ENCODE results near the gene GPRC5C. TPM values are rescaled to one million over a fixed set of nuclear protein-coding genes. Genes with fewer than 3 reads are reported as not detected.

The GPRC5C gene
- polyA plus RNA-seq, 2 of the 4 experiments (the other 2 are of a cell fraction) = 36.5 to 49.2 TPM

DNA sequence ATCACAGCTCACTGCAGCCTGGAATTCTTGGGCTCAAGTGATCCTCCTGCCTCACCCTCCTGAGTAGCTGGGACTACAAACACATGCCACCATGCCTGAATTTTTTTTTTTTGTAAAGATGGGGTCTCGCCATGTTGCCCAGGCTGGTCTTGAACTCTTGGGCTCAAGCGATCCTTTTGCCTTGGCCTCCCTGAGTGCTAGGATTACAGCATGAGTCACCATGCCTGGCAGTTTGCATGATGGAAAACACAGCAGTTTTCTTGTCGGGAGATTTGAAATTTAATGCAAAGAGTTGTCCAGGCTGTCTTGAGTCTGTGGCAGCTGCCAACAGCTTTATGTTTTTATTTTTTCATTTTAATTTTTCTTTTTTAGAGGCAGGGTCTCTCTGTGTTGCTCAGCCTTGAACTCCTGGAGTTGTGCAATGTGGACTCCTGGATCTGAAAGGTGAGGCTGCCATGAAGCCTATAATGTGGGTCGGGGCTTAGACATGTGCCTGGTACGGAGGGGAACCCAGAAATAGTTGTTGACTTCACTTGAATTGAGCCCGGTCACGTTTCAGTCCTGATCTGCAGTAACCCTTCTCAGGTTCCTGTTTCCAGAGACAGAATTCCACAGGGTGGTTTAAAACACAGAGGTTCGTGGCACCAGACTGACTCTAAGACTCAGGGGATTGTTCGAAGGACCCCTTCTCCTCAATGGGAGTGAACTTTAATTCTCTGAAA lies 53.3 kb downstream of the GPRC5C start:
- ChIA-PET POLR2A (no interaction called here), CTCF (interaction anchor here (0.7 to 5.0 kb wide), 6 partner anchors 9 to 116 kb away, joined by 3 to 36 read pairs (median 12); no protein-coding TSS in a partner anchor)
- FAIRE-seq (no peak), DNase-seq (ENCODE audit: low read depth in 1 of 2, low spot score in 1 of 2) (no peak), ATAC-seq (no peak)
- Histone ChIP-seq H3K9me3 (no peaks in the 10 kb centered on the region; the same call in 2 of the 3 replicates), H3K4me1 (no peaks in the 10 kb centered on the region), H3K4me3 (no peak overlapping the region), H3K4me2 (no peak overlapping the region), H3K27ac (no peak overlapping the region)
- TF ChIP-seq, protein P1, sequence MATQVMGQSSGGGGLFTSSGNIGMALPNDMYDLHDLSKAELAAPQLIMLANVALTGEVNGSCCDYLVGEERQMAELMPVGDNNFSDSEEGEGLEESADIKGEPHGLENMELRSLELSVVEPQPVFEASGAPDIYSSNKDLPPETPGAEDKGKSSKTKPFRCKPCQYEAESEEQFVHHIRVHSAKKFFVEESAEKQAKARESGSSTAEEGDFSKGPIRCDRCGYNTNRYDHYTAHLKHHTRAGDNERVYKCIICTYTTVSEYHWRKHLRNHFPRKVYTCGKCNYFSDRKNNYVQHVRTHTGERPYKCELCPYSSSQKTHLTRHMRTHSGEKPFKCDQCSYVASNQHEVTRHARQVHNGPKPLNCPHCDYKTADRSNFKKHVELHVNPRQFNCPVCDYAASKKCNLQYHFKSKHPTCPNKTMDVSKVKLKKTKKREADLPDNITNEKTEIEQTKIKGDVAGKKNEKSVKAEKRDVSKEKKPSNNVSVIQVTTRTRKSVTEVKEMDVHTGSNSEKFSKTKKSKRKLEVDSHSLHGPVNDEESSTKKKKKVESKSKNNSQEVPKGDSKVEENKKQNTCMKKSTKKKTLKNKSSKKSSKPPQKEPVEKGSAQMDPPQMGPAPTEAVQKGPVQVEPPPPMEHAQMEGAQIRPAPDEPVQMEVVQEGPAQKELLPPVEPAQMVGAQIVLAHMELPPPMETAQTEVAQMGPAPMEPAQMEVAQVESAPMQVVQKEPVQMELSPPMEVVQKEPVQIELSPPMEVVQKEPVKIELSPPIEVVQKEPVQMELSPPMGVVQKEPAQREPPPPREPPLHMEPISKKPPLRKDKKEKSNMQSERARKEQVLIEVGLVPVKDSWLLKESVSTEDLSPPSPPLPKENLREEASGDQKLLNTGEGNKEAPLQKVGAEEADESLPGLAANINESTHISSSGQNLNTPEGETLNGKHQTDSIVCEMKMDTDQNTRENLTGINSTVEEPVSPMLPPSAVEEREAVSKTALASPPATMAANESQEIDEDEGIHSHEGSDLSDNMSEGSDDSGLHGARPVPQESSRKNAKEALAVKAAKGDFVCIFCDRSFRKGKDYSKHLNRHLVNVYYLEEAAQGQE (IDR thresholded peaks at IDR 0.05) = no peak
- no peak for TF ChIP-seq KDM1A (IDR thresholded peaks at IDR 0.05; ENCODE audit: low read depth)
- TF ChIP-seq POLR2AphosphoS2 (conservative IDR thresholded peaks at IDR 0.05; ENCODE audit: low read length) = no peak
- no peak for TF ChIP-seq BHLHE40 (IDR thresholded peaks at IDR 0.05; ENCODE audit: low read depth, low read length)
- TF ChIP-seq CBX8 (IDR thresholded peaks at IDR 0.05) = no peak
- TF ChIP-seq HMGXB4 (CRISPR knock-in tag; IDR thresholded peaks at IDR 0.05; ENCODE audit: borderline replicate concordance) = no peak
- TF ChIP-seq, protein P2, sequence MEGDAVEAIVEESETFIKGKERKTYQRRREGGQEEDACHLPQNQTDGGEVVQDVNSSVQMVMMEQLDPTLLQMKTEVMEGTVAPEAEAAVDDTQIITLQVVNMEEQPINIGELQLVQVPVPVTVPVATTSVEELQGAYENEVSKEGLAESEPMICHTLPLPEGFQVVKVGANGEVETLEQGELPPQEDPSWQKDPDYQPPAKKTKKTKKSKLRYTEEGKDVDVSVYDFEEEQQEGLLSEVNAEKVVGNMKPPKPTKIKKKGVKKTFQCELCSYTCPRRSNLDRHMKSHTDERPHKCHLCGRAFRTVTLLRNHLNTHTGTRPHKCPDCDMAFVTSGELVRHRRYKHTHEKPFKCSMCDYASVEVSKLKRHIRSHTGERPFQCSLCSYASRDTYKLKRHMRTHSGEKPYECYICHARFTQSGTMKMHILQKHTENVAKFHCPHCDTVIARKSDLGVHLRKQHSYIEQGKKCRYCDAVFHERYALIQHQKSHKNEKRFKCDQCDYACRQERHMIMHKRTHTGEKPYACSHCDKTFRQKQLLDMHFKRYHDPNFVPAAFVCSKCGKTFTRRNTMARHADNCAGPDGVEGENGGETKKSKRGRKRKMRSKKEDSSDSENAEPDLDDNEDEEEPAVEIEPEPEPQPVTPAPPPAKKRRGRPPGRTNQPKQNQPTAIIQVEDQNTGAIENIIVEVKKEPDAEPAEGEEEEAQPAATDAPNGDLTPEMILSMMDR (IDR thresholded peaks at IDR 0.05) = no peak
- no peak for TF ChIP-seq PHF8 (IDR thresholded peaks at IDR 0.05; ENCODE audit: borderline replicate concordance, low read depth)
- TF ChIP-seq ESRRA (IDR thresholded peaks at IDR 0.05; ENCODE audit: borderline replicate concordance, low read length) = no peak
- no peak for TF ChIP-seq FOXS1 (CRISPR knock-in tag; IDR thresholded peaks at IDR 0.05)
- no peak for TF ChIP-seq ELK1 (IDR thresholded peaks at IDR 0.05; ENCODE audit: low read depth, low read length)
- no peak for TF ChIP-seq NR3C1 (IDR thresholded peaks at IDR 0.05)
- TF ChIP-seq MAZ (IDR thresholded peaks at IDR 0.05; ENCODE audit: borderline replicate concordance, low read depth, low read length) = no peak
- TF ChIP-seq GATA3 (IDR thresholded peaks at IDR 0.05; ENCODE audit: borderline replicate concordance) = no peak
- TF ChIP-seq JUN (IDR thresholded peaks at IDR 0.05) = no peak
- no peak for TF ChIP-seq RAD21 (conservative IDR thresholded peaks at IDR 0.05 in 1 of 2, IDR thresholded peaks at IDR 0.05 in 1 of 2)
- no peak for TF ChIP-seq NFE2L2 (conservative IDR thresholded peaks at IDR 0.05; ENCODE audit: low read length)
- no peak for TF ChIP-seq SREBF2 (IDR thresholded peaks at IDR 0.05)
- no peak for TF ChIP-seq HEYL (CRISPR knock-in tag; IDR thresholded peaks at IDR 0.05)
- WGBS (ENCODE audit: missing lambda C conversion rate) = 21% methylated on average over 9 of the region's 9 CpGs
